IMR-90 (cell line): ENCODE data around the gene ITPRID1. TPM values are rescaled to one million over a fixed set of nuclear protein-coding genes. Genes with fewer than 3 reads are reported as not detected.

ENCODE experiments used
- ATAC-seq: fragments of 200-7000 bp; cut with Tn5 transposase; 2 replicates; pipeline ENCODE4 v1.9.1; 2020; ENCODE audit warnings: low read depth, mild to moderate bottlenecking, moderate library complexity
- BruUV-seq: library from RNA; stranded (reverse); fragments of 400-500 nt; replicated peaks from 2 replicates; lab custom pipeline; 2021; lab: Mats Ljungman, UMichigan
- CTCF ChIA-PET: fragments of 300-600 bp; formaldehyde crosslinking; extraction: SDS; loops from one replicate; lab custom pipeline; 2021; ENCODE audit warnings: antibody characterized with exemption; lab: Yijun Ruan, JAX
- POLR2A ChIA-PET: fragments of 300-600 bp; sonication (Branson Sonifier 250); formaldehyde crosslinking; loops from one replicate; lab custom pipeline; 2022; ENCODE audit warnings: antibody characterized with exemption; ENCODE audit not compliant: unreplicated experiment; lab: Charles Lee
- DNase-seq: peaks from one replicate; pipeline ENCODE4 v3.0.0; 2013
- H2AFZ ChIP-seq: replicated peaks from 2 replicates; pipeline ENCODE3; 2013; ENCODE audit warnings: low read length, mild to moderate bottlenecking; ENCODE audit not compliant: poor library complexity
- H2AK5ac ChIP-seq: 2 replicates; pipeline ENCODE4 v1.6.1; 2013; ENCODE audit warnings: low read depth, low read length, inconsistent platforms
- H2AK9ac ChIP-seq: replicated peaks from 2 replicates; pipeline ENCODE3; 2013; ENCODE audit warnings: mild to moderate bottlenecking, low read depth, low read length, moderate library complexity; ENCODE audit not compliant: poor library complexity
- H2BK120ac ChIP-seq: 2 replicates; pipeline ENCODE4 v1.6.1; 2013; ENCODE audit warnings: low read depth, low read length, inconsistent platforms
- H2BK15ac ChIP-seq: 3 replicates; pipeline ENCODE4 v1.6.1; 2013; ENCODE audit warnings: low read depth, low read length, inconsistent platforms
- H2BK20ac ChIP-seq: 2 replicates; pipeline ENCODE4 v1.6.1; 2013; ENCODE audit warnings: low read depth, mild to moderate bottlenecking, inconsistent platforms, low read length, moderate library complexity
- H2BK5ac ChIP-seq: 2 replicates; pipeline ENCODE4 v1.6.1; 2013; ENCODE audit warnings: mild to moderate bottlenecking, low read depth, low read length, inconsistent platforms; ENCODE audit not compliant: poor library complexity, severe bottlenecking
- H3K14ac ChIP-seq: replicated peaks from 2 replicates; pipeline ENCODE4 v1.6.1; 2013; ENCODE audit warnings: low read depth, low read length, inconsistent platforms
- H3K18ac ChIP-seq: 2 replicates; pipeline ENCODE4 v1.6.1; 2013; ENCODE audit warnings: low read depth, low read length, control low read depth
- H3K23ac ChIP-seq: 2 replicates; pipeline ENCODE4 v1.6.1; 2013; ENCODE audit warnings: low read depth, low read length, inconsistent platforms
- H3K27ac ChIP-seq: 2 replicates; pipeline ENCODE4 v1.5.1; 2013; ENCODE audit warnings: mild to moderate bottlenecking, control low read depth, low read length; ENCODE audit not compliant: insufficient read depth
- H3K27me3 ChIP-seq: 2 replicates; pipeline ENCODE4 v1.6.1; 2013; ENCODE audit warnings: low read length; ENCODE audit not compliant: control insufficient read depth, insufficient read depth
- H3K36me3 ChIP-seq: 2 replicates; pipeline ENCODE4 v1.6.1; 2013; ENCODE audit warnings: low read length, mixed read lengths; ENCODE audit not compliant: control insufficient read depth, insufficient read depth
- H3K4ac ChIP-seq: 2 replicates; pipeline ENCODE4 v1.6.1; 2013; ENCODE audit warnings: low read depth, low read length, inconsistent platforms
- H3K4me1 ChIP-seq: 2 replicates; pipeline ENCODE4 v1.6.1; 2013; ENCODE audit warnings: low read length, mixed read lengths; ENCODE audit not compliant: control insufficient read depth, insufficient read depth
- H3K4me2 ChIP-seq: 2 replicates; pipeline ENCODE4 v1.6.1; 2013; ENCODE audit warnings: low read depth, mild to moderate bottlenecking, control low read depth, low read length, moderate library complexity
- H3K4me3 ChIP-seq: 2 replicates; pipeline ENCODE4 v1.5.1; 2013; ENCODE audit warnings: low read depth, mild to moderate bottlenecking, control low read depth, low read length, moderate library complexity; ENCODE audit not compliant: insufficient read depth
- H3K56ac ChIP-seq: 2 replicates; pipeline ENCODE4 v1.6.1; 2013; ENCODE audit warnings: low read length, inconsistent platforms; ENCODE audit not compliant: insufficient read depth; ENCODE audit errors: extremely low read depth
- H3K79me1 ChIP-seq, 2 experiments: 2 replicates each; pipeline ENCODE4 v1.6.1; 2013; ENCODE audit warnings: low read length in 2 of 2, inconsistent platforms in 1 of 2, low read depth in 1 of 2
- H3K9ac ChIP-seq: 2 replicates; pipeline ENCODE4 v1.6.1; 2013; ENCODE audit warnings: low read depth, low read length, control low read depth
- H3K9me1 ChIP-seq: 2 replicates; pipeline ENCODE4 v1.6.1; 2013; ENCODE audit warnings: low read length, inconsistent platforms; ENCODE audit not compliant: insufficient read depth
- H3K9me3 ChIP-seq: 2 replicates; pipeline ENCODE4 v1.6.1; 2013; ENCODE audit warnings: low read length; ENCODE audit not compliant: control insufficient read depth, insufficient read depth
- H4K20me1 ChIP-seq: 2 replicates; pipeline ENCODE4 v1.6.1; 2013; ENCODE audit warnings: low read length, inconsistent platforms; ENCODE audit not compliant: insufficient read depth
- H4K5ac ChIP-seq: 2 replicates; pipeline ENCODE4 v1.6.1; 2013; ENCODE audit warnings: mild to moderate bottlenecking, low read depth, low read length, control low read depth
- H4K8ac ChIP-seq, 2 experiments: 2 replicates each; pipeline ENCODE4 v1.6.1; 2013; ENCODE audit warnings: low read depth in 2 of 2, low read length in 2 of 2, control low read depth in 1 of 2, inconsistent platforms in 1 of 2
- H4K91ac ChIP-seq: 2 replicates; pipeline ENCODE4 v1.6.1; 2013; ENCODE audit warnings: low read depth, low read length, inconsistent platforms; ENCODE audit not compliant: insufficient read depth
- NFE2L2 ChIP-seq: fragments of 150-350 bp; IDR thresholded peaks from 2 replicates; pipeline ENCODE4 v1.6.1; 2016; ENCODE audit warnings: low read depth, mild to moderate bottlenecking, low read length
- dilution Hi-C: fragments of 300-500 bp; cut with HindIII; formaldehyde crosslinking; loops from one replicate; pipeline ENCODE4 v1.14.3; 2018; ENCODE audit warnings: low sequenced_read_pairs; ENCODE audit not compliant: unreplicated experiment
- in situ Hi-C: fragments of 300-500 bp; cut with MboI; formaldehyde crosslinking; loops from 3 replicates; pipeline ENCODE4 v1.14.3; 2019; ENCODE audit warnings: low sequenced_read_pairs, inconsistent platforms, mixed read lengths
- intact Hi-C: fragments of 100-400 bp; cut with micrococcal nuclease; formaldehyde crosslinking; loops from 2 replicates; pipeline ENCODE4 v1.10.0; 2022
- polyA plus RNA-seq, 3 experiments: library from polyadenylated mRNA; depleted of rRNA; stranded (reverse); fragments of >200 nt; gene quantifications; 2 replicates each; pipeline ENCODE4 v1.2.3, GENCODE V29; 2012; ENCODE audit warnings: low replicate concordance in 1 of 3
- total RNA-seq: library from RNA; depleted of rRNA; stranded (reverse); fragments of >200 nt; gene quantifications from 2 replicates; pipeline ENCODE4 v1.2.3, GENCODE V29; 2012

ITPRID1 gene
- total and polyA plus RNA-seq, 2 of the 4 experiments (the other 2 are of a cell fraction) = not detected

GRCh38 chr7:31669461-31669860, 155.6 kb downstream of the ITPRID1 start:
- in situ Hi-C loops (no loop called here), dilution Hi-C loops (no loop called here), intact Hi-C loops (no loop called here)
- Histone ChIP-seq H2AK5ac (no peak overlapping the region), H3K4me2 (no peak overlapping the region), H3K4ac (no peak overlapping the region), H4K20me1 (no peaks in the 10 kb centered on the region), H3K18ac (no peak overlapping the region), H2AK9ac (no peak overlapping the region), H3K4me3 (no peak overlapping the region), H3K56ac (no peak overlapping the region), H3K14ac (no peak overlapping the region), H3K23ac (no peak overlapping the region), H2BK120ac (no peak overlapping the region), H2BK15ac (no peak overlapping the region), H3K36me3 (no peaks in the 10 kb centered on the region), H3K9ac (no peak overlapping the region), H2AFZ (no peak overlapping the region), H3K27me3 (no peaks in the 10 kb centered on the region), H2BK5ac (no peak overlapping the region), H4K8ac (no peak overlapping the region), H3K9me1 (no peaks in the 10 kb centered on the region), H4K5ac (no peak overlapping the region), H2BK20ac (no peak overlapping the region), H3K4me1 (no peaks in the 10 kb centered on the region), H3K9me3 (no peaks in the 10 kb centered on the region), H3K79me1 (no peaks in the 10 kb centered on the region), H4K91ac (no peak overlapping the region), H3K27ac (no peak overlapping the region)
- ChIA-PET CTCF (no interaction called here), POLR2A (no interaction called here)
- ATAC-seq = no peak
- BruUV-seq = no TSS peak
- DNase-seq = no peak
- no peak for TF ChIP-seq NFE2L2
